ENCODE results near the gene VPS13D.
A peak's percentile ranks its signal among the peaks of the same experiment; 100 is the strongest.

Gene VPS13D

DNA sequence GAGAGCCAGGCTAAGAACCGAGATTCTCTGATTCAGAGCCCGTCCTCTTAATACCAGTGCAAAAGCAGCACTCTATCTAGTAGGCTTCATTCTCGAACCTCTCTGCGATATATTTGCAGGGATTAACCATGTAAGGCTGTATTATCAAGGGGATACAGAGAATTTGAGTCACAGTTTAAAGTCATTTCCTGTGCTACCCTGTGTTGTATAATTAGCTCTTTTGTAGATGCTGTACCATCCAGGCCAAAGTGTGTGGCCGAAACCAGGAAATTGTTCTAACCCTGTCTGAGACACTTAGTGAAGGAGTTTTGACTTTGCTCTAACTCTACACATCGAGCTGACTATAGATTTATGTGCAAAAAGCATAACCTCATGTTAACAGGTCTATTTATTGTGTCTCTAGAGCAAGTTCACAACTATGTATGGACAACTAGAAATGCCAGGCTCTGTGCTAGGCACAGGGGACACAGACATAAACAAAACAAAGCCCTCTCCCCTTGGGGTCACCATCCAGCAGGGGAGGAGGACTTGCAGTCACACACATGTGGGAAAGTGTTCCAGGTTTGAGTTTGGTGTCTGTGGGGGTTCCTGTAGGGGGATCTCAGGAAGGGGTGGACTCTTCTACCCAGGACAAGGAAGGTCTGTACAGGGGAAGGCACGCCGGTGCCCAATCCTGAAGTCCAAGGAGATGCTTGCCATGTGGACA is 206.0 kb downstream of the VPS13D start:
- ATAC-seq = peak; percentile 76 to 82

GRCh38 chr1:12436345-12436658 is 206.5 kb downstream of the VPS13D start:
- ATAC-seq = no peak

DNA sequence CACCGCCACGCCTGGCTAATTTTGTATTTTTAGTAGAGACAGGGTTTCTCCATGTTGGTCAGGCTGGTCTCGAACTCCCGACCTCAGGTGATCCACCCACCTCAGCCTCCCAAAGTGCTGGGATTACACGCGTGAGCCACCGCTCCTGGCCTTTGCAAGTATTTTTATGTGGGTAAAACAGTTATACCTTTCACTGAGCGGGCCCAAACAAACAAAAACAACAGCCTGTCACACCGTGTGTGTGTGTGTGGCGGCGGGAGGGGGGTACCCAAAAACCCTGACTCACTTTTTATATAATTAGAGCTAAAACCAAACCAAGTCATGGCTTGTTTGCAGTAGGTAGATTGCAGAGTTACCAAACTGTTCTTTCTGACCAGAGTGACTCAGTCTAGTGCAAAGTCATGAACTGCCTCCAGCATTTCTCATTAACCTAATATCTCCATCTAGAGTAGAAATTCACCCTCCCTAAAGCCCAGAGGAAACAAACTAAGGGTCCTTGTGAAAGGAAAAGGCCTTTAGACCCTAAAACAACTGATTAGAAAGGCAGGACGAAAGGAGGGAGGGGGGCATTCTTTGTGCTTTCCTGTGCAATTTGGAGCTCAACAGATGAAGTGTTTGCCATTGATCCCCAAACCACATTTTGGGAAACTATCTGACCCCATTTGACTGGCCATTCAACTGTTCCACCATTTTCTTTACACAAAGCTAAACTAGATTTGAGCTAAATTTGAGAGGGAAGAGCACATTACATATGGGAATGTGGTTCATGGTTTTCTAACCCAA is 207.2 kb downstream of the VPS13D start:
- peak; percentile 27 to 37 for ATAC-seq

GRCh38 chr1:12437629-12438028 is 207.8 kb downstream of the VPS13D start:
- no peak for ATAC-seq

DNA sequence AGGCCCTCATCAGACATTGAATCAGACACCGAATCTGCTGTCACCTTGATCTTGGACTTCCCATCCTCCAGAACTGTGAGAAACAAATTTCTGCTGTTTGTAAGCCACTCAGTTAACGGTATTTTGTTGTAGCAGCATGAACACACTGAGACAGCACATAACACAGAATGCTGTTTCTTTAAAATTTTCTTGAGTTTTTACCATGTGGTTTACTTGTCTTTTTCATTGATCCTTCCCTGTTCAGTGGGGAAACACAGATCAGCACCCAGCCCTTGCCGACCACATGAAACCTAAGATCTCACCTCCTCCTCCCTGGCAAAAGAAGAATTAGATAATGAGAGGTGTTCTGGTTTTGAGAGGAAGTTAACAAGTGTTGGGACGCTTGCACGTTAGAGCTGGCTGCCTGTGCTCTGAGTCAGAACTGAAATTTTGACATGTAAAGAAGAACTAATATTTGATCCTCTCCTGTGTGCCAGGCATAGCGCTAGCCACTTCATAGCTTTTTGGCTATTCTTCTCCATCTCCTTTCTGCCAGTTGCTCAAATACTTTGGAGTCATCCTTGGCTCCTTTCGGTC is 208.6 kb downstream of the VPS13D start:
- peak; percentile 23 to 33 for ATAC-seq

DNA sequence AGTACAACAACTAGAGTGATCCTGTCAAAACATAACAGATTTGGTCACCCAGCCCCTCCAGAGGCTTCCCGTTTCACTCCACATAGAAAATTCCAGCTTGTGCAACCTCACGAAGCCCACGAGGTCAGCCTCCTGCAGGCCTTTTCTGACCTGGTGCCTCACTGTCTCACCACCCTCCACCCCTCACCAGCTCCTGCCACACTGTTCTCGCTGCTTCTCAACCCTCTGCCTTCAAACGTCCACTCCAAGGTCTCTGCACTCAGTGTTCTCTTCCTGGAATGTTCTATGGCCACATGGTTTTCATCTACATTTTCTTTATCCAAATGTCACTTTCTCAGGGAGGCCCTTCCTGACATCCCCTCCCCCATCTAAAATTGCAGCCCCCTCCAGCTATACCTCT is 209.2 kb downstream of the VPS13D start:
- ATAC-seq = no peak

DNA sequence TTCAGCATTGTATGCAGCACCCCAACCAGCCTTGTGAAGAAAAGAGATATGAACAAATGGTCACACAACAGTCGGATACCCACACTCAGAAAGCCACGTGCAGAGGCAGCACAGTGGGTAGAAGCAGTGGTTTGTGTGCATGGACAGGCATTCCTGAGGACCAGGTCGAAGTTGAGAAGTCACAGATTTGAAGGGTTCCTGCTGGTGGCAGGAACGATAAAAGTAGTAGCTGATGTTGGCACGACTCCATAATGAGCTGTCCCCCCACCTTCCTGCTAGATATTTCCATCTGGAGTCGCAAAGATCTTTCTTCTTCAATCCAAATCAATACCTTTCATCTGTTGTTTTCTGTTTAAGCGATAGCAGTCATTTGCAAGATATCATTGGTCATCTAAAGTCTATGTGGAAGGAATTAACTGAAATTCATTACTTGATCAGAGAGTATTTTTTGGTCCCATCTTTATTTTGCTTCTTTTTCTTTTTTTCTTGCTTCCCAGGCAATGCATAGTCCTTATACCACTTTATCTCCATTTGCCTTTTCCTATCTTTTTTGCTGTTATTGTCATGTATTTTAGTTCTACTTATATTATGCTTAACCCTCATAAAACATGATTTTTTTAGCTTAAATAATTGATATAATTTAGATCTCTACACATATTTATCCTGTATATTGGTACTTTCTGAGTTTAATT is 211.7 kb downstream of the VPS13D start:
- no peak for ATAC-seq

DNA sequence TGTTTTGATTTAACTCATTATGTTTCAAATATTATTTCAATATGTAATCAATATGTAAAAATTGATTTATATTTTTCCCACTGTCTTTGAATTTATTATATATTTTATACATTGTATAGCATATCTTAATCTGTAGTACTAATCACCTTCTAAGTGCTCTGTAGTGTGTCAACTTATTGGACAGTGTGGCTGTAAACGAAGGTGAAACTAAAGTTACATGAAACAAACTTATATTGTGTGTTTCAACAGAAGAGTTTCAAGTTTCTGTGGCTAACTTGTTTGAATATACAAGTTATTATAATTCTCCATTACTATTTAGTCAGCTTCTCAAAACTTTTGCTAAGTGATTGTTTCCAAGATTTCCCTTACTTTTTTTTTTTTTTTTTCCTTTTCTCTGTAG is 212.4 kb downstream of the VPS13D start:
- ATAC-seq = no peak

GRCh38 chr1:12443151-12443550 is 213.3 kb downstream of the VPS13D start:
- ATAC-seq = no peak

GRCh38 chr1:12444329-12444841 is 214.6 kb downstream of the VPS13D start:
- ATAC-seq = no peak

GRCh38 chr1:12445257-12445656 is 215.4 kb downstream of the VPS13D start:
- no peak for ATAC-seq

DNA sequence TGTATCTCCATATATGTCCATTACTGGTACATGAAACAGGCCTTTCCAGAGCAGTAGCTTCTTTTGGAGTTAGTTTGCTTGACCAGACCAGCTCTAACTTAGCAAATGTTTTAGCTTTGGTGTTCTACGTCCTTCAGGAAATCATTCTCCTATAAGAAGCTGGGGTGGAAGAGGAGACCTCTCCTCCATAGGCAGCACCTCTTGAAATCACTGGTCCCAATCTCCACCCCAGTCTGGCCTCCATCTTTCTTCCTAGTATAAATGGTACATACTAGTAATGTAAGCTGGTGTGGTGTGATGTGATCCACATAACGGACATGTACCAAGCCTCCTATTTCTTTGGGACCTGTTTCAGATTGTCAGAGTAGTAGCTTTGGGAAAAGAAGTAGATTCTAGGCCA is 216.8 kb downstream of the VPS13D start:
- no peak for ATAC-seq

- ATAC-seq = no peak
Measured at GRCh38 chr1:12447307-12447706, 217.5 kb downstream of the VPS13D start.

- no peak for ATAC-seq
Measured at GRCh38 chr1:12447849-12448312, 218.1 kb downstream of the VPS13D start.

- ATAC-seq = no peak
Measured at GRCh38 chr1:12448746-12449177, 218.9 kb downstream of the VPS13D start.

GRCh38 chr1:12450090-12450755 is 220.4 kb downstream of the VPS13D start:
- ATAC-seq = no peak

DNA sequence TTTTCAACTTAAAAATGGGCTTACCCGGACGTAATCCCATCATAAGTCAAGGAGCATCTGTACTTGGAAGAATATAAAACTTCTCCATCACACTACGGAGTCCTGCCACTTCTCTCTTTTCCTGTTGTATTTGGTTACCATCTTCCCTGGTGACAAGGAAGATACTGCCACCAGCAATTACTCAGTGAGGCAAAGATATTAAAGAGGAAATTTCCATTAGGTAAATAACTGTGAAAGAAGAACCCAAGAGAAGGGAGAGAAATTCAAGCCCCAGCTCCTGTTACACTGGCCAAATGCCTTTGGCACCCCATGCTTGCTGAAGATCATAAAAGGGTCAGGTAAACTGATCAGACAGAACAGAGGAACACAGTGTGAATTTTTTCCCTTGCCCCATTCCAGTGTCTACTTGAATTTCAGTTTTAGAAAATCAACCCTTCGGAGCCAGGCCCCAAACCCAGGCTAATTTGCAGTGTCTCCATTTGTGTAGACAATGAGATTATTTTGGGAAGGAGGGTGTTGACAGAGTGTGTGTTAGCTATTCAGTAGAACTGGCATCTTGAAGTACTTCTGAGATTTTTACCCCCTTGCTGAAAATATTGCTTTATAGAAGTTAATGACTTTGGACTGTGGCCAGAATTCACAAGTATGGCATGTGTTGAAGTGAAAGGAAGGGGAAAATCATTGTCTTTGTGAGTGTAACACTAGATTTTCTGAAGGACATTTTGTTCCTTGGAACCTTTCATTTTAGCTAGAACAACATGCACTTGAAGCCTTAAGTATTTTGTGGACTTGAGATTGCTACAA is 221.1 kb downstream of the VPS13D start:
- ATAC-seq = no peak

GRCh38 chr1:12451560-12451900 is 221.7 kb downstream of the VPS13D start:
- no peak for ATAC-seq

DNA sequence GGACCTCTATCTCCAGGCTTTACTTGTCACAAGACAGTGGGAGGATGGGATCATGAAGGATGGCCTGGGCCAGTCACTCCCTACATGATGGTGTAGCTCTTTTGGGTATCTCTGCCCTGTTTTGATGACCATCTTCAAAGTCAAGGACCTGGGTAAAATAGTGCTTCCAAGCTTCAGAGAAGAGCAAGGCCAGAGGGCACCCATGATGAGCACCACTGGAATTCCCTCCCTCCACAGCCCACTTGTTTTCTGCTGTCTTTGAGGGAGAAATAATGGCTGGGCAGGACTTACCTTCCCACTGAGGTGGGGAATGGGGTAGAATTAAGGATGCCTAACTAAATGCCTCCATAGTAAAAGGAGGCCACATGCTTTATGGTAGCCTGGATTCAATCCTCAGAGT is 222.4 kb downstream of the VPS13D start:
- ATAC-seq = no peak

DNA sequence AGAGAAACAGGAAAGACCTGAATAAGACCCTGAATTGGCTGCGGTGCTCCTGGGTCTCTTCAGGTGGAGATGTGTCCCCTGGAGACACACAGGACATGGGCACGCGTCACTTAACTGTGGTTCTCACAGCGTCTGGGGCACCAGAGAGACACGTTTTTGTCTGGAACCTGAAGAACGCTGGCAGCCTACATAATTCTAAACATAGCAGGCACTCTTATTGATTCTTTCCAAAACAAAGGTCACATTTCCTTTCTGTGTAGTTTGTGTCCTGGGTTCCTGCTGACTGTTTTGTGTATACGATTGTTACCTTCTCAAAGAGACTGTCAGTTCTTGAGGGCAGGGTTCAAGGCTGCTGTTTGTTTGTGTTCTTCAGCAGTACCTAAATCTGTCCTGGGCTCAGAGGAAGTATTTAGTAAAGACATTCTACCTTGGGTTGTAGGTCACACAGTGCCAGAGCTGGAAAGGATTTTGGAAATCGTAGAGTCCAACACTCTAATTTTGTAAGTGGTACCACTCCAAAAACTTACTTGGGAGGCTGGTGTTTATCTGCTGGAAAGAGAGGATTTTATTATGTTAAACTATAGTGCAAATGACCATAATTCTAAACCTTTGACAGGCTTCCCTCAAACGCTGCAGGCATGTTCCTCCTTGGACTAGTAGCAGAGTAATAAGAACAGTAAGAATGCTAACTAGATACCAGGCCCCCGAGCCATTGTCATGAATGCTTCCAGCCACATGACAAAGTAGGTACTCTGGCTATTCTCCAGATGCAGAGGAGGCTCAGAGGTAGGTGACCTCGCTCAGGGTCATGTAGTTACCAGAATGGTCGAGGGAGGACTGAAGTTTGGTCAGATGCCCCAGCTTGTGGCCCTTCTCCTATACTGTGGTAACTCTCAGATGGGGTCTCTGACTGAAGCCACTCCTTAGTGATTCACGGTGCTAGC is 223.8 kb downstream of the VPS13D start:
- no peak for ATAC-seq
